GM12875 (cell line): Measurements from ENCODE around the gene AIF1.

Experiments used
- H3K4me3 ChIP-seq: one replicate; pipeline ENCODE4 v1.5.1; 2011; ENCODE audit warnings: low read depth, low read length, control low read depth
- CTCF ChIP-seq: IDR thresholded peaks from 2 replicates; pipeline ENCODE4 v1.5.1; 2011; ENCODE audit warnings: low read depth, mild to moderate bottlenecking, control low read depth, inconsistent platforms, low read length, moderate library complexity, borderline replicate concordance; ENCODE audit not compliant: insufficient read depth

The AIF1 gene

DNA sequence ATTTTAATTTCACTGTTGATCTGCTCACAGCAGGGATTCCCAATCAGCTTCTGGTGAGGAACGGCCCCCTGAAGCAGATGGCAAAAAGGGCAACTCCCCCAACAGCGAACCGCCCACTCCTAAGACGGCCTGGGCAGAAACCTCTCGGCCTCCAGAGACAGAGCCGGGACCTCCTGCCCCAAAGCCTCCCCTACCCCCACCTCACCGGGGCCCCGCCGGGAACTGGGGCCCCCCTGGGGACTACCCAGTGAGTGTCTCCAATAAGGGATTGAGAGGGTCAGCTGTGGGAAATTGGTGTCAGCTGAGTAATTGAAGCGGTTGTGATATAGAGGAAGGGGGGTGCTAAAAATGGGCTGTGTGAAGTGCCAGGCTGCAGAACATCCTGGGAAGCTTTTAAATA is 11.9 kb downstream of the AIF1 start:
- TF ChIP-seq CTCF = no peak
- no peak overlapping the region for H3K4me3 ChIP-seq

DNA sequence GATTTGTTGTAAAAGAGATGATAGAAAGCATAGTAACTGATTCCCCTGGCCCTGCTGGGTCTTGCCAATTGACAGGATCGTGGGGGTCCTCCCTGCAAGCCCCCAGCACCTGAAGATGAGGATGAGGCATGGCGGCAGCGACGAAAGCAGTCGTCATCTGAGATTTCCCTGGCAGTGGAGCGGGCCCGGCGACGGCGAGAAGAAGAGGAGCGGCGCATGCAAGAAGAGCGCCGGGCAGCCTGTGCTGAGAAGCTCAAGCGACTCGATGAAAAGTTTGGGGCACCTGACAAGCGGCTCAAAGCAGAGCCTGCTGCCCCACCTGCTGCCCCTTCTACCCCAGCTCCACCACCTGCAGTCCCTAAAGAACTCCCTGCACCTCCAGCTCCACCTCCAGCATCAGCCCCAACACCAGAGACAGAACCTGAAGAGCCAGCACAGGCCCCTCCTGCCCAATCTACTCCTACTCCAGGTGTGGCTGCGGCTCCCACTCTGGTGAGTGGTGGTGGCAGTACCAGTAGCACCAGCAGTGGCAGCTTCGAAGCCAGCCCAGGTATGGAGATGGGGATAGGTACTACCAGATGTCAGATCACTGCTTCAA is 12.8 kb downstream of the AIF1 start:
- no peak overlapping the region for H3K4me3 ChIP-seq
- TF ChIP-seq CTCF = no peak

DNA sequence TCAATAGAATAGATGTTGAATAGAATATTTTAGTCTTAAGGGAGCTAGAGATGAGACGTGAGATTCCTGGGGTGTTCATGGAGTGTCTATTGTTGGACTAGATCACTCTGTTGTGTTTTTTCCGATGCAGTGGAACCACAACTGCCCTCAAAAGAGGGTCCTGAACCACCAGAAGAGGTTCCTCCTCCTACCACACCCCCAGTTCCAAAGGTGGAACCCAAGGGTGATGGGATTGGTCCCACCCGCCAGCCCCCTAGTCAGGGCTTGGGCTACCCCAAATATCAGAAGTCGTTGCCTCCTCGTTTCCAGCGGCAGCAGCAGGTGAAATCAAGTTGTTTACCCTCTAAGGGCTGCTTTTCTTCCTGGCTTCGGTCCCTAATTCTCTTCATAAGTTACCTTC is 14.0 kb downstream of the AIF1 start:
- no peak for TF ChIP-seq CTCF
- no peak overlapping the region for H3K4me3 ChIP-seq

DNA sequence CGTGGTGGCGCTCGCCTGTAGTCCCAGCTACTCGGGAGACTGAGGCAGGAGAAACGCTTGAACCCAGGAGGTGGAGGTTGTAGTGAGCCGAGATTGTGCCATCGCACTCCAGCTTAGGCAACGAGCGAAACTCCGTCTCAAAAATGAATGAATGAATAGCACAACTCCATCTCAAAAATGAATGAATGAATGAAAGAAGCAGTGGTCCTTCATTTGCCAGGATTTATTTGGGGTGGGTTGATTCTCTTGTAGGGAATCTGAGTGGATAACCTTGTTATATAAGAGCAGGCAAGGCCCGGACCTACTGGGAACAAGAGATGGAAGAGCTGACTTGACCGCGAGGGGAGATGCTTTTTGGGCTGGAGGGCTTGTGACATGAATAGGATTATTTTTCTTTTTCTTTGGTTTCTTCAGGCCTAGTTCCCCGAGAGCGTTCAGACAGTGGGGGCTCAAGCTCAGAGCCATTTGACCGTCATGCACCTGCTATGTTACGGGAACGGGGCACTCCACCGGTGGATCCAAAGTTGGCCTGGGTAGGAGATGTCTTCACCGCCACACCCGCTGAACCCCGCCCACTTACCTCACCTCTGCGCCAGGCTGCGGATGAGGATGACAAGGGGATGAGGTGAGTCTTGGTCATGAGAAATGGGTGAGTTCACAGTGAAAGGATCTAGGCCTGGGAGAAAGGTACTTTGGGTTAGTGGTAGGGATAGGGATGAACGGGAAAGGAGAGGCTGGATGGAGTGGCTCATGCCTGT is 15.3 kb downstream of the AIF1 start:
- no peak overlapping the region for H3K4me3 ChIP-seq
- TF ChIP-seq CTCF = no peak

GRCh38 chr6:31631209-31631608 is 16.2 kb downstream of the AIF1 start:
- no peak for TF ChIP-seq CTCF
- H3K4me3 ChIP-seq = no peak overlapping the region

GRCh38 chr6:31631681-31632278 is 16.7 kb downstream of the AIF1 start:
- TF ChIP-seq CTCF = no peak
- H3K4me3 ChIP-seq = no peak overlapping the region
